Measurements from ENCODE around the gene LCN10.

The LCN10 gene

GRCh38 chr9:136696502-136696901 is 46.2 kb downstream of the LCN10 start:
- peak overlapping the region; percentile 88 for H3K27ac ChIP-seq (ENCODE audit: low read depth, low read length)
- H3K9ac ChIP-seq (ENCODE audit: low read depth in 1 of 2, low read length in 2 of 2): peak overlapping the region; percentile 10 to 38
- H3K4me1 ChIP-seq (ENCODE audit: control insufficient read depth in 1 of 2, insufficient read depth in 2 of 2, low read length in 2 of 2): peaks cover 39 to 64% of the 10 kb centered on the region in 2 donors
- no peaks in the 10 kb centered on the region for H3K36me3 ChIP-seq (ENCODE audit: control insufficient read depth in 1 of 2, insufficient read depth in 2 of 2, low read length in 2 of 2)
- no peak overlapping the region for H3K4me3 ChIP-seq (ENCODE audit: low read depth in 1 of 2, low read length in 2 of 2)
- peaks cover 7% of the 10 kb centered on the region in 2 donors for H3K27me3 ChIP-seq (ENCODE audit: control insufficient read depth in 1 of 2, insufficient read depth in 2 of 2, low read length in 2 of 2)
- no peaks in the 10 kb centered on the region for H3K9me3 ChIP-seq (ENCODE audit: control insufficient read depth in 1 of 2, low read length in 2 of 2)

GRCh38 chr9:136695955-136696354 is 46.8 kb downstream of the LCN10 start:
- peaks cover 39 to 59% of the 10 kb centered on the region in 2 donors for H3K4me1 ChIP-seq (ENCODE audit: control insufficient read depth in 1 of 2, insufficient read depth in 2 of 2, low read length in 2 of 2)
- H3K27ac ChIP-seq (ENCODE audit: low read depth, low read length): peak overlapping the region; percentile 88
- peak overlapping the region; percentile 10 to 38 for H3K9ac ChIP-seq (ENCODE audit: low read depth in 1 of 2, low read length in 2 of 2)

GRCh38 chr9:136695435-136695895 is 47.3 kb downstream of the LCN10 start:
- Histone ChIP-seq H3K4me1 (ENCODE audit: control insufficient read depth in 1 of 2, insufficient read depth in 2 of 2, low read length in 2 of 2) (peaks cover 39 to 54% of the 10 kb centered on the region in 2 donors), H3K4me3 (ENCODE audit: low read depth in 1 of 2, low read length in 2 of 2) (no peak overlapping the region), H3K36me3 (ENCODE audit: control insufficient read depth in 1 of 2, insufficient read depth in 2 of 2, low read length in 2 of 2) (no peaks in the 10 kb centered on the region), H3K9ac (ENCODE audit: low read depth in 1 of 2, low read length in 2 of 2) (peak overlapping the region; percentile 10 to 38), H3K27me3 (ENCODE audit: control insufficient read depth in 1 of 2, insufficient read depth in 2 of 2, low read length in 2 of 2) (peaks cover 0 to 4% of the 10 kb centered on the region in 2 donors), H3K9me3 (ENCODE audit: control insufficient read depth in 1 of 2, low read length in 2 of 2) (no peaks in the 10 kb centered on the region), H3K27ac (ENCODE audit: low read depth, low read length) (peak overlapping the region; percentile 88)

More at GRCh38 chr9:136695955-136696354, 46.8 kb downstream of the LCN10 start:
- peaks cover 2 to 5% of the 10 kb centered on the region in 2 donors for H3K27me3 ChIP-seq (ENCODE audit: control insufficient read depth in 1 of 2, insufficient read depth in 2 of 2, low read length in 2 of 2)
- no peaks in the 10 kb centered on the region for H3K9me3 ChIP-seq (ENCODE audit: control insufficient read depth in 1 of 2, low read length in 2 of 2)
- no peaks in the 10 kb centered on the region for H3K36me3 ChIP-seq (ENCODE audit: control insufficient read depth in 1 of 2, insufficient read depth in 2 of 2, low read length in 2 of 2)
- H3K4me3 ChIP-seq (ENCODE audit: low read depth in 1 of 2, low read length in 2 of 2): no peak overlapping the region

DNA sequence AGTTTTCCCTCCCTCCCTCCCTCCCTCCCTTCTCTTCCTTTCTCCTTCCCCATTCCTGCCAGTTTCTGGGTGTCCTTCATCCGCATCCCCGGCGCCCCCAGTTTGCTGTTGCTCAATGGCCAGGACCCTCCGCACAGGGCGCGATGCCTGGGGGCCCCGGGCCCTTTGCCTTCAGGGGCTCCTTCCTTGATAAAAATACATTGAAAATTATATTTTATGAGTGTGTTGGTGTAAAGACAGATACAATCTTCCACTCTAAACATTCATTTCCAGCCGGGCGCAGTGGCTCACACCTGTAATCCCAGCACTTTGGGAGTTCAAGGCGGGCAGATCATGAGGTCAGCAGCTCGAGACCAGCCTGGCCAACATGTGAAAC is 47.9 kb downstream of the LCN10 start:
- no peak overlapping the region for H3K4me3 ChIP-seq (ENCODE audit: low read depth in 1 of 2, low read length in 2 of 2)
- no peaks in the 10 kb centered on the region for H3K27me3 ChIP-seq (ENCODE audit: control insufficient read depth in 1 of 2, insufficient read depth in 2 of 2, low read length in 2 of 2)
- H3K4me1 ChIP-seq (ENCODE audit: control insufficient read depth in 1 of 2, insufficient read depth in 2 of 2, low read length in 2 of 2): peaks cover 39 to 52% of the 10 kb centered on the region in 2 donors
- H3K27ac ChIP-seq (ENCODE audit: low read depth, low read length): peak overlapping the region; percentile 20
- no peaks in the 10 kb centered on the region for H3K36me3 ChIP-seq (ENCODE audit: control insufficient read depth in 1 of 2, insufficient read depth in 2 of 2, low read length in 2 of 2)
- no peaks in the 10 kb centered on the region for H3K9me3 ChIP-seq (ENCODE audit: control insufficient read depth in 1 of 2, low read length in 2 of 2)
- no peak overlapping the region for H3K9ac ChIP-seq (ENCODE audit: low read depth in 1 of 2, low read length in 2 of 2)

- H3K9ac ChIP-seq (ENCODE audit: low read depth in 1 of 2, low read length in 2 of 2): peak overlapping the region in 1 of 2 donors; percentile 61
- no peaks in the 10 kb centered on the region for H3K36me3 ChIP-seq (ENCODE audit: control insufficient read depth in 1 of 2, insufficient read depth in 2 of 2, low read length in 2 of 2)
- H3K27me3 ChIP-seq (ENCODE audit: control insufficient read depth in 1 of 2, insufficient read depth in 2 of 2, low read length in 2 of 2): no peaks in the 10 kb centered on the region
- peak overlapping the region in 1 of 2 donors; percentile 29 for H3K4me3 ChIP-seq (ENCODE audit: low read depth in 1 of 2, low read length in 2 of 2)
- no peaks in the 10 kb centered on the region for H3K9me3 ChIP-seq (ENCODE audit: control insufficient read depth in 1 of 2, low read length in 2 of 2)
- H3K27ac ChIP-seq (ENCODE audit: low read depth, low read length): peak overlapping the region; percentile 66
- peaks cover 40 to 54% of the 10 kb centered on the region in 2 donors for H3K4me1 ChIP-seq (ENCODE audit: control insufficient read depth in 1 of 2, insufficient read depth in 2 of 2, low read length in 2 of 2)
Measured at GRCh38 chr9:136694163-136694871, 48.4 kb downstream of the LCN10 start.

DNA sequence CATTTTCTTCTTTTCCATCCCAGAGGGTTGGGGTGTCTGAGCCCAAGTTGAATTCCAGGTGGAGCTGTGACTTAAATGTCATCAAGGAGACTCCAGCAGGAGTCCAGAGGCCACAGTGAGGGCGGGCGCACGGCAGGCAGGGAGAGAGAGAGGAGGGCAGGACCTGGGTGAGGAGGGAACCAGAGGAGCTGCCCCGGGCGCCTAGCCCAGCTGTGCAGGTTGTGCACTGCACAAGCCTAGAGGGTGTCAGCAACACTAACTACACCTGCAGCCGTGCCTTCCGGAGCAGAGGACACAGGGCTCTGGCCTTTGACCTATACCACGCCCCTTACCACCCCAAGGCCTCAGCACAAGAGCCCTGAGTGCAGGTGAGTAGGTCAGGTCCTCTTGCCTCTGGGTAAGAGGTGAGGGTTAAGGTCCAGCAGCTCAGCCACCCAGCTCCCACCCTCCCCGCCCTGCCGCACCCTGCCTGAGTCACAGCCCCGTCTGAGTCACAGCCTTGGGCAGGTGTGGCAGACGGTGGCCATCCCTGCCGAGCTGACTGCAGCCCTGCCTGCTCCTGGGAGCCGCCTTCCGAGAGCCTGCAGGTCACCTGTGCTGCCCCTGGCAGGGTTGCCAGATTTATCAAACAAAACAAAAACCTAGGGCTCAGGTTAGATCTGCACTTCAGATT is 49.1 kb downstream of the LCN10 start:
- peak overlapping the region; percentile 61 to 63 for H3K9ac ChIP-seq (ENCODE audit: low read depth in 1 of 2, low read length in 2 of 2)
- no peaks in the 10 kb centered on the region for H3K9me3 ChIP-seq (ENCODE audit: control insufficient read depth in 1 of 2, low read length in 2 of 2)
- H3K4me3 ChIP-seq (ENCODE audit: low read depth in 1 of 2, low read length in 2 of 2): peak overlapping the region; percentile 33 to 40
- peaks cover 47 to 58% of the 10 kb centered on the region in 2 donors for H3K4me1 ChIP-seq (ENCODE audit: control insufficient read depth in 1 of 2, insufficient read depth in 2 of 2, low read length in 2 of 2)
- peak overlapping the region; percentile 66 for H3K27ac ChIP-seq (ENCODE audit: low read depth, low read length)
- no peaks in the 10 kb centered on the region for H3K36me3 ChIP-seq (ENCODE audit: control insufficient read depth in 1 of 2, insufficient read depth in 2 of 2, low read length in 2 of 2)
- no peaks in the 10 kb centered on the region for H3K27me3 ChIP-seq (ENCODE audit: control insufficient read depth in 1 of 2, insufficient read depth in 2 of 2, low read length in 2 of 2)

- no peaks in the 10 kb centered on the region for H3K9me3 ChIP-seq (ENCODE audit: control insufficient read depth in 1 of 2, low read length in 2 of 2)
- peak overlapping the region; percentile 33 to 40 for H3K4me3 ChIP-seq (ENCODE audit: low read depth in 1 of 2, low read length in 2 of 2)
- no peaks in the 10 kb centered on the region for H3K27me3 ChIP-seq (ENCODE audit: control insufficient read depth in 1 of 2, insufficient read depth in 2 of 2, low read length in 2 of 2)
- peak overlapping the region; percentile 57 to 63 for H3K9ac ChIP-seq (ENCODE audit: low read depth in 1 of 2, low read length in 2 of 2)
- H3K4me1 ChIP-seq (ENCODE audit: control insufficient read depth in 1 of 2, insufficient read depth in 2 of 2, low read length in 2 of 2): peaks cover 50 to 61% of the 10 kb centered on the region in 2 donors
- peak overlapping the region; percentile 65 for H3K27ac ChIP-seq (ENCODE audit: low read depth, low read length)
- no peaks in the 10 kb centered on the region for H3K36me3 ChIP-seq (ENCODE audit: control insufficient read depth in 1 of 2, insufficient read depth in 2 of 2, low read length in 2 of 2)
Measured at GRCh38 chr9:136693135-136693489, 49.6 kb downstream of the LCN10 start.

- H3K27ac ChIP-seq (ENCODE audit: low read depth, low read length): peak overlapping the region; percentile 65
- peak overlapping the region; percentile 33 to 40 for H3K4me3 ChIP-seq (ENCODE audit: low read depth in 1 of 2, low read length in 2 of 2)
- H3K27me3 ChIP-seq (ENCODE audit: control insufficient read depth in 1 of 2, insufficient read depth in 2 of 2, low read length in 2 of 2): no peaks in the 10 kb centered on the region
- no peaks in the 10 kb centered on the region for H3K36me3 ChIP-seq (ENCODE audit: control insufficient read depth in 1 of 2, insufficient read depth in 2 of 2, low read length in 2 of 2)
- H3K9ac ChIP-seq (ENCODE audit: low read depth in 1 of 2, low read length in 2 of 2): peak overlapping the region; percentile 57 to 63
- no peaks in the 10 kb centered on the region for H3K9me3 ChIP-seq (ENCODE audit: control insufficient read depth in 1 of 2, low read length in 2 of 2)
- peaks cover 50 to 58% of the 10 kb centered on the region in 2 donors for H3K4me1 ChIP-seq (ENCODE audit: control insufficient read depth in 1 of 2, insufficient read depth in 2 of 2, low read length in 2 of 2)
Measured at GRCh38 chr9:136692185-136693134, 50.3 kb downstream of the LCN10 start.

- no peak overlapping the region for H3K27ac ChIP-seq (ENCODE audit: low read depth, low read length)
- no peaks in the 10 kb centered on the region for H3K9me3 ChIP-seq (ENCODE audit: control insufficient read depth in 1 of 2, low read length in 2 of 2)
- no peak overlapping the region for H3K4me3 ChIP-seq (ENCODE audit: low read depth in 1 of 2, low read length in 2 of 2)
- H3K27me3 ChIP-seq (ENCODE audit: control insufficient read depth in 1 of 2, insufficient read depth in 2 of 2, low read length in 2 of 2): no peaks in the 10 kb centered on the region
- H3K9ac ChIP-seq (ENCODE audit: low read depth in 1 of 2, low read length in 2 of 2): no peak overlapping the region
- no peaks in the 10 kb centered on the region for H3K36me3 ChIP-seq (ENCODE audit: control insufficient read depth in 1 of 2, insufficient read depth in 2 of 2, low read length in 2 of 2)
- H3K4me1 ChIP-seq (ENCODE audit: control insufficient read depth in 1 of 2, insufficient read depth in 2 of 2, low read length in 2 of 2): peaks cover 45 to 54% of the 10 kb centered on the region in 2 donors
Measured at GRCh38 chr9:136691316-136692184, 51.2 kb downstream of the LCN10 start.

All from duodenal mucosa (tissue), 2 donors.